ENCODE measurements around the gene SEC22A. TPM values are rescaled to one million over a fixed set of nuclear protein-coding genes. Genes with fewer than 3 reads are reported as not detected.

SEC22A gene
- total RNA-seq, 1 donor from 2014 or later = 16.3 TPM

- no peaks in the 10 kb centered on the region for H3K36me3 Mint-ChIP-seq (ENCODE audit: low read depth)
- no peak overlapping the region for H3K4me3 Mint-ChIP-seq
- H3K27me3 Mint-ChIP-seq = no peaks in the 10 kb centered on the region
- intact Hi-C loops (cut with micrococcal nuclease) = no loop called here
- H3K4me1 Mint-ChIP-seq = no peaks in the 10 kb centered on the region
- no peak for DNase-seq
- no peak overlapping the region for H3K27ac Mint-ChIP-seq
- H3K9me3 Mint-ChIP-seq = no peaks in the 10 kb centered on the region
Observed at GRCh38 chr3:123302961-123303360, 101.2 kb downstream of the SEC22A start.

GRCh38 chr3:123303976-123304560, 102.3 kb downstream of the SEC22A start:
- H3K4me3 Mint-ChIP-seq = no peak overlapping the region
- no peaks in the 10 kb centered on the region for H3K4me1 Mint-ChIP-seq
- no peaks in the 10 kb centered on the region for H3K27me3 Mint-ChIP-seq
- H3K27ac Mint-ChIP-seq = no peak overlapping the region
- DNase-seq = no peak
- H3K36me3 Mint-ChIP-seq (ENCODE audit: low read depth) = no peaks in the 10 kb centered on the region
- intact Hi-C loops (cut with micrococcal nuclease) = no loop called here
- H3K9me3 Mint-ChIP-seq = no peaks in the 10 kb centered on the region

GRCh38 chr3:123305192-123305591, 103.4 kb downstream of the SEC22A start:
- Mint-ChIP-seq H3K4me3 (no peak overlapping the region), H3K4me1 (no peaks in the 10 kb centered on the region), H3K27ac (no peak overlapping the region), H3K27me3 (no peaks in the 10 kb centered on the region), H3K36me3 (ENCODE audit: low read depth) (no peaks in the 10 kb centered on the region), H3K9me3 (no peaks in the 10 kb centered on the region)
- no peak for DNase-seq
- intact Hi-C loops (cut with micrococcal nuclease) = no loop called here

- no peaks in the 10 kb centered on the region for H3K36me3 Mint-ChIP-seq (ENCODE audit: low read depth)
- no peaks in the 10 kb centered on the region for H3K27me3 Mint-ChIP-seq
- no peak overlapping the region for H3K27ac Mint-ChIP-seq
- no peak for DNase-seq
- H3K9me3 Mint-ChIP-seq = no peaks in the 10 kb centered on the region
- intact Hi-C loops (cut with micrococcal nuclease) = no loop called here
- no peaks in the 10 kb centered on the region for H3K4me1 Mint-ChIP-seq
- H3K4me3 Mint-ChIP-seq = no peak overlapping the region
Observed at GRCh38 chr3:123307064-123307463, 105.3 kb downstream of the SEC22A start.

GRCh38 chr3:123310186-123310585, 108.4 kb downstream of the SEC22A start:
- intact Hi-C loops (cut with micrococcal nuclease) = no loop called here
- Mint-ChIP-seq H3K36me3 (ENCODE audit: low read depth) (no peaks in the 10 kb centered on the region), H3K4me3 (no peak overlapping the region), H3K4me1 (no peaks in the 10 kb centered on the region), H3K9me3 (no peaks in the 10 kb centered on the region), H3K27me3 (peaks cover 5% of the 10 kb centered on the region), H3K27ac (no peak overlapping the region)
- no peak for DNase-seq

GRCh38 chr3:123310741-123311140, 109.0 kb downstream of the SEC22A start:
- intact Hi-C loops (cut with micrococcal nuclease) = no loop called here

GRCh38 chr3:123311201-123311600, 109.5 kb downstream of the SEC22A start:
- Mint-ChIP-seq H3K27me3 (peaks cover 8% of the 10 kb centered on the region), H3K36me3 (ENCODE audit: low read depth) (no peaks in the 10 kb centered on the region), H3K4me1 (no peaks in the 10 kb centered on the region), H3K9me3 (no peaks in the 10 kb centered on the region), H3K27ac (no peak overlapping the region), H3K4me3 (no peak overlapping the region)
- intact Hi-C loops (cut with micrococcal nuclease) = no loop called here
- DNase-seq = no peak

More at GRCh38 chr3:123310741-123311140, 109.0 kb downstream of the SEC22A start:
- H3K9me3 Mint-ChIP-seq = no peaks in the 10 kb centered on the region
- peaks cover 7% of the 10 kb centered on the region for H3K27me3 Mint-ChIP-seq
- no peaks in the 10 kb centered on the region for H3K36me3 Mint-ChIP-seq (ENCODE audit: low read depth)
- no peak overlapping the region for H3K4me3 Mint-ChIP-seq
- H3K4me1 Mint-ChIP-seq = no peaks in the 10 kb centered on the region
- H3K27ac Mint-ChIP-seq = no peak overlapping the region
- no peak for DNase-seq

GRCh38 chr3:123312331-123313265, 110.9 kb downstream of the SEC22A start:
- Mint-ChIP-seq H3K9me3 (no peaks in the 10 kb centered on the region), H3K27ac (no peak overlapping the region), H3K4me1 (no peaks in the 10 kb centered on the region)

GRCh38 chr3:123313889-123314288, 112.1 kb downstream of the SEC22A start:
- DNase-seq = no peak
- Mint-ChIP-seq H3K4me3 (no peak overlapping the region), H3K36me3 (ENCODE audit: low read depth) (no peaks in the 10 kb centered on the region), H3K27me3 (peaks cover 8% of the 10 kb centered on the region), H3K9me3 (no peaks in the 10 kb centered on the region), H3K4me1 (no peaks in the 10 kb centered on the region), H3K27ac (no peak overlapping the region)
- intact Hi-C loops (cut with micrococcal nuclease) = no loop called here

More at GRCh38 chr3:123312331-123313265, 110.9 kb downstream of the SEC22A start:
- H3K36me3 Mint-ChIP-seq (ENCODE audit: low read depth) = no peaks in the 10 kb centered on the region
- no peak overlapping the region for H3K4me3 Mint-ChIP-seq
- intact Hi-C loops (cut with micrococcal nuclease) = no loop called here
- peaks cover 8% of the 10 kb centered on the region for H3K27me3 Mint-ChIP-seq
- DNase-seq = no peak

GRCh38 chr3:123314359-123315270, 112.9 kb downstream of the SEC22A start:
- no peak overlapping the region for H3K4me3 Mint-ChIP-seq
- H3K27me3 Mint-ChIP-seq = peaks cover 8% of the 10 kb centered on the region
- intact Hi-C loops (cut with micrococcal nuclease) = no loop called here
- H3K9me3 Mint-ChIP-seq = no peaks in the 10 kb centered on the region
- H3K36me3 Mint-ChIP-seq (ENCODE audit: low read depth) = no peaks in the 10 kb centered on the region
- no peak overlapping the region for H3K27ac Mint-ChIP-seq
- DNase-seq = no peak
- no peaks in the 10 kb centered on the region for H3K4me1 Mint-ChIP-seq

GRCh38 chr3:123315271-123315595, 113.5 kb downstream of the SEC22A start:
- Mint-ChIP-seq H3K27ac (no peak overlapping the region), H3K27me3 (peaks cover 8% of the 10 kb centered on the region), H3K9me3 (no peaks in the 10 kb centered on the region), H3K4me3 (no peak overlapping the region), H3K36me3 (ENCODE audit: low read depth) (no peaks in the 10 kb centered on the region), H3K4me1 (no peaks in the 10 kb centered on the region)
- DNase-seq = no peak
- intact Hi-C loops (cut with micrococcal nuclease) = no loop called here

- intact Hi-C loops (cut with micrococcal nuclease) = no loop called here
- no peak for DNase-seq
- Mint-ChIP-seq H3K4me1 (no peaks in the 10 kb centered on the region), H3K36me3 (ENCODE audit: low read depth) (no peaks in the 10 kb centered on the region), H3K27ac (no peak overlapping the region), H3K4me3 (no peak overlapping the region), H3K9me3 (no peaks in the 10 kb centered on the region), H3K27me3 (peaks cover 8% of the 10 kb centered on the region)
Observed at GRCh38 chr3:123317716-123318115, 116.0 kb downstream of the SEC22A start.

- no peak for DNase-seq
- H3K27me3 Mint-ChIP-seq = peaks cover 8% of the 10 kb centered on the region
- H3K9me3 Mint-ChIP-seq = no peaks in the 10 kb centered on the region
- no peak overlapping the region for H3K4me3 Mint-ChIP-seq
- no peaks in the 10 kb centered on the region for H3K4me1 Mint-ChIP-seq
- H3K27ac Mint-ChIP-seq = no peak overlapping the region
- intact Hi-C loops (cut with micrococcal nuclease) = no loop called here
- H3K36me3 Mint-ChIP-seq (ENCODE audit: low read depth) = no peaks in the 10 kb centered on the region
Observed at GRCh38 chr3:123318374-123318773, 116.6 kb downstream of the SEC22A start.

- DNase-seq = no peak
- peaks cover 8% of the 10 kb centered on the region for H3K27me3 Mint-ChIP-seq
- no peaks in the 10 kb centered on the region for H3K9me3 Mint-ChIP-seq
- H3K4me3 Mint-ChIP-seq = no peak overlapping the region
- H3K4me1 Mint-ChIP-seq = no peaks in the 10 kb centered on the region
- intact Hi-C loops (cut with micrococcal nuclease) = loop anchor here (10.0 kb wide), 1 partner anchor 405 kb away; no protein-coding TSS in a partner anchor
- no peaks in the 10 kb centered on the region for H3K36me3 Mint-ChIP-seq (ENCODE audit: low read depth)
- no peak overlapping the region for H3K27ac Mint-ChIP-seq
Observed at GRCh38 chr3:123319760-123320159, 118.0 kb downstream of the SEC22A start.
